Measurements from ENCODE around the gene ASIC1. TPM values are rescaled to one million over a fixed set of nuclear protein-coding genes. Genes with fewer than 3 reads are reported as not detected.

ASIC1 gene
- polyA plus RNA-seq, 1 donor, result 4.7 TPM

GRCh38 chr12:50120521-50120920 lies 63.1 kb downstream of the ASIC1 start:
- no peaks in the 10 kb centered on the region for H3K9me3 ChIP-seq (ENCODE audit: control insufficient read depth, low read depth, low read length)
- no peaks in the 10 kb centered on the region for H3K27me3 ChIP-seq (ENCODE audit: control insufficient read depth, insufficient read depth, low read length)
- WGBS (ENCODE audit: insufficient coverage, low lambda C conversion rate), result no CpG with 5 or more reads among the region's 3 CpGs
- peaks cover 48% of the 10 kb centered on the region for H3K36me3 ChIP-seq (ENCODE audit: control insufficient read depth, insufficient read depth, low read length)
- H3K4me1 ChIP-seq (ENCODE audit: control insufficient read depth, insufficient read depth, low read length), result peaks cover 15% of the 10 kb centered on the region
- H3K27ac ChIP-seq (ENCODE audit: low read length), result peak overlapping the region; percentile 5
- H3K4me3 ChIP-seq (ENCODE audit: low read length), result no peak overlapping the region
- DNase-seq, result no peak

- H3K27ac ChIP-seq (ENCODE audit: low read length), result peak overlapping the region; percentile 5
- WGBS (ENCODE audit: insufficient coverage, low lambda C conversion rate), result no CpG with 5 or more reads among the region's 3 CpGs
- H3K9me3 ChIP-seq (ENCODE audit: control insufficient read depth, low read depth, low read length), result no peaks in the 10 kb centered on the region
- no peak for DNase-seq
- H3K4me1 ChIP-seq (ENCODE audit: control insufficient read depth, insufficient read depth, low read length), result peaks cover 15% of the 10 kb centered on the region
- H3K36me3 ChIP-seq (ENCODE audit: control insufficient read depth, insufficient read depth, low read length), result peaks cover 44% of the 10 kb centered on the region
- no peak overlapping the region for H3K4me3 ChIP-seq (ENCODE audit: low read length)
- H3K27me3 ChIP-seq (ENCODE audit: control insufficient read depth, insufficient read depth, low read length), result no peaks in the 10 kb centered on the region
Measured at GRCh38 chr12:50120953-50121352, 63.6 kb downstream of the ASIC1 start.

GRCh38 chr12:50121641-50122040 lies 64.2 kb downstream of the ASIC1 start:
- H3K4me3 ChIP-seq (ENCODE audit: low read length), result no peak overlapping the region
- peaks cover 15% of the 10 kb centered on the region for H3K4me1 ChIP-seq (ENCODE audit: control insufficient read depth, insufficient read depth, low read length)
- no peak overlapping the region for H3K27ac ChIP-seq (ENCODE audit: low read length)
- no peaks in the 10 kb centered on the region for H3K9me3 ChIP-seq (ENCODE audit: control insufficient read depth, low read depth, low read length)
- H3K27me3 ChIP-seq (ENCODE audit: control insufficient read depth, insufficient read depth, low read length), result no peaks in the 10 kb centered on the region
- no CpG with 5 or more reads among the region's 5 CpGs for WGBS (ENCODE audit: insufficient coverage, low lambda C conversion rate)
- peaks cover 43% of the 10 kb centered on the region for H3K36me3 ChIP-seq (ENCODE audit: control insufficient read depth, insufficient read depth, low read length)
- peak in 1 of 2 donors; percentile 71 for DNase-seq

GRCh38 chr12:50123203-50123602 lies 65.8 kb downstream of the ASIC1 start:
- no peaks in the 10 kb centered on the region for H3K27me3 ChIP-seq (ENCODE audit: control insufficient read depth, insufficient read depth, low read length)
- no peak overlapping the region for H3K4me3 ChIP-seq (ENCODE audit: low read length)
- peaks cover 12% of the 10 kb centered on the region for H3K4me1 ChIP-seq (ENCODE audit: control insufficient read depth, insufficient read depth, low read length)
- H3K9me3 ChIP-seq (ENCODE audit: control insufficient read depth, low read depth, low read length), result no peaks in the 10 kb centered on the region
- H3K36me3 ChIP-seq (ENCODE audit: control insufficient read depth, insufficient read depth, low read length), result peaks cover 51% of the 10 kb centered on the region
- H3K27ac ChIP-seq (ENCODE audit: low read length), result no peak overlapping the region
- WGBS (ENCODE audit: insufficient coverage, low lambda C conversion rate), result no CpG with 5 or more reads among the region's 2 CpGs
- no peak for DNase-seq

- no CpG with 5 or more reads among the region's 2 CpGs for WGBS (ENCODE audit: insufficient coverage, low lambda C conversion rate)
- H3K36me3 ChIP-seq (ENCODE audit: control insufficient read depth, insufficient read depth, low read length), result peaks cover 51% of the 10 kb centered on the region
- H3K27ac ChIP-seq (ENCODE audit: low read length), result no peak overlapping the region
- DNase-seq, result no peak
- no peak overlapping the region for H3K4me3 ChIP-seq (ENCODE audit: low read length)
- H3K9me3 ChIP-seq (ENCODE audit: control insufficient read depth, low read depth, low read length), result no peaks in the 10 kb centered on the region
- no peaks in the 10 kb centered on the region for H3K27me3 ChIP-seq (ENCODE audit: control insufficient read depth, insufficient read depth, low read length)
- no peaks in the 10 kb centered on the region for H3K4me1 ChIP-seq (ENCODE audit: control insufficient read depth, insufficient read depth, low read length)
Measured at GRCh38 chr12:50127546-50127945, 70.2 kb downstream of the ASIC1 start.

GRCh38 chr12:50129290-50129689 lies 71.9 kb downstream of the ASIC1 start:
- no peaks in the 10 kb centered on the region for H3K9me3 ChIP-seq (ENCODE audit: control insufficient read depth, low read depth, low read length)
- H3K27ac ChIP-seq (ENCODE audit: low read length), result no peak overlapping the region
- no peak overlapping the region for H3K4me3 ChIP-seq (ENCODE audit: low read length)
- no peak for DNase-seq
- H3K27me3 ChIP-seq (ENCODE audit: control insufficient read depth, insufficient read depth, low read length), result no peaks in the 10 kb centered on the region
- H3K36me3 ChIP-seq (ENCODE audit: control insufficient read depth, insufficient read depth, low read length), result peaks cover 54% of the 10 kb centered on the region
- WGBS (ENCODE audit: insufficient coverage, low lambda C conversion rate), result no CpG with 5 or more reads among the region's 4 CpGs
- H3K4me1 ChIP-seq (ENCODE audit: control insufficient read depth, insufficient read depth, low read length), result no peaks in the 10 kb centered on the region

GRCh38 chr12:50132505-50133135 lies 75.2 kb downstream of the ASIC1 start:
- H3K4me1 ChIP-seq (ENCODE audit: control insufficient read depth, insufficient read depth, low read length), result no peaks in the 10 kb centered on the region
- H3K27me3 ChIP-seq (ENCODE audit: control insufficient read depth, insufficient read depth, low read length), result no peaks in the 10 kb centered on the region
- no peak overlapping the region for H3K4me3 ChIP-seq (ENCODE audit: low read length)
- WGBS (ENCODE audit: insufficient coverage, low lambda C conversion rate), result no CpG with 5 or more reads among the region's 2 CpGs
- DNase-seq, result no peak
- peaks cover 68% of the 10 kb centered on the region for H3K36me3 ChIP-seq (ENCODE audit: control insufficient read depth, insufficient read depth, low read length)
- H3K27ac ChIP-seq (ENCODE audit: low read length), result no peak overlapping the region
- no peaks in the 10 kb centered on the region for H3K9me3 ChIP-seq (ENCODE audit: control insufficient read depth, low read depth, low read length)

Other genes with a start within 250 kb of the ASIC1 start
- gene NCKAP5L, start 229.2 kb upstream of the ASIC1 start, polyA plus RNA-seq, result 9.7 TPM
- gene BCDIN3D, start 214.5 kb upstream of the ASIC1 start, polyA plus RNA-seq, result 6.1 TPM
- 8.9 TPM for gene FAIM2, start 153.7 kb upstream of the ASIC1 start, polyA plus RNA-seq
- 0.01 TPM for gene AQP2, start 106.9 kb upstream of the ASIC1 start, polyA plus RNA-seq
- gene AQP5, start 95.7 kb upstream of the ASIC1 start, polyA plus RNA-seq, result 0.64 TPM
- 0.49 TPM for gene AQP6, start 84.6 kb upstream of the ASIC1 start, polyA plus RNA-seq
- 21.8 TPM for gene RACGAP1, start 32.1 kb upstream of the ASIC1 start, polyA plus RNA-seq
- 63.3 TPM for gene SMARCD1, start 27.7 kb downstream of the ASIC1 start, polyA plus RNA-seq
- 174 TPM for gene GPD1, start 46.4 kb downstream of the ASIC1 start, polyA plus RNA-seq
- 54.2 TPM for gene COX14, start 54.6 kb downstream of the ASIC1 start, polyA plus RNA-seq
- 32.5 TPM for gene CERS5, start 109.8 kb downstream of the ASIC1 start, polyA plus RNA-seq
- 191 TPM for gene LIMA1, start 225.9 kb downstream of the ASIC1 start, polyA plus RNA-seq